HG02642 (cell line): ENCODE measurements around the gene LPP.
"Not testable (repeated sequence)": the region's sequence is repeated elsewhere in the genome, so short reads cannot be mapped to it uniquely, and the experiment has no call there.

Experiments used
- ATAC-seq: cut with Tn5 transposase; IDR thresholded peaks from one replicate; pipeline ENCODE4 v1.9.1; 2021; ENCODE audit warnings: mild to moderate bottlenecking; ENCODE audit not compliant: unreplicated experiment, poor library complexity

Gene LPP

DNA sequence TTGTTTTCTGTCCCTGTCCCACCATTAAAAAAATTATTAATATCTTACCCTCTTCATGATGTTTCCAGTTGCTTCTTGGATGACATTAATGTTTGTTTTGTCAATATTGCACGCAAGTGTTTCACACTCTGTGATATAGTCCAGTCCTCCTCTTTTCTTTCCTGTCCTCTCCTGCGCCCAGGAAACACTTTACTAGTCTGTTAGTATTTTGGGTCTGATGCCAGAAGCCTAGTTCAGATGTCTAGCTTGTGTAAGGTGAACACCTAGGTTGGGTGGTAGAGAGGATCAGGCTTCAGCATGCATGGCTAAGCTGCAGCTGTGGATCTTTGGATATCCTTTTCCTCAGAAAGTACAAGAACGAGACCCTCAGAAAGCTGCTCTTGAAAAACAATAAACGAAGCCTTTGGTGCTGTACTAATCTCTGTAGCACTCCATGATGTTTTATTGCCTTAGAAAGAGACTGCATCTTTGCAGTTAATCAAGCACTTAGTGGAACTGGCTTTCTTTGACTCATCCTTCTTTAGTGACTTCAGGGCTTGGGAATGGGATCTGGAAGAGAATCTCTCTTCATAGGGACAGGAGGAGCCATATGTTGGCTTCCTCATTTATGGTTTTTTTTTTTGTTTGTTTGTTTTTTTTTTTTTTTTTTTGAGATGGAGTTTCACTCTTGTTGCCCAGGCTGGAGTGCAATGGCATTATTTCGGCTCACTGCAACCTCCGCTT is 253.4 kb downstream of the LPP start:
- ATAC-seq = no peak

DNA sequence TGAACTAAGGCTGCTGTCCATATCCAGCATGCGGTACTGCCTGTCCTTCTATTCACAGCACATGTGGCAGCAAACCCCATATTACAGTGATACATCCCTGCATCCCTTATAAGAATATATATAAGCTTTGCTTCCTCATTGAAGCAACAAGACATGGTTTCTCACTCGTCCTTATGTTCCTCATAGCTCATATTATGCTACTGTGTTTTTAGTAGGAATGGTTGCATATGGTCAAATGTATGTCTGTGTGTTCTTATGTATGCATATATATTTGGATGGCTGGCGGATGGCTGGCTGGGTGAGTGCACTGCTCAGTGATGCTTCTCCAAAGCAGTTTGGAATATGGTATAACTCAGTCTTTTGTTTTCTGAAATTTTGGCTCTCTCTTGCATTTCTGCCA is 254.9 kb downstream of the LPP start:
- ATAC-seq = no peak

GRCh38 chr3:188411750-188412149 is 257.8 kb downstream of the LPP start:
- ATAC-seq = no peak

GRCh38 chr3:188415196-188415595 is 261.2 kb downstream of the LPP start:
- ATAC-seq = no peak

- ATAC-seq = no peak
Observed at GRCh38 chr3:188416041-188416440, 262.1 kb downstream of the LPP start.

DNA sequence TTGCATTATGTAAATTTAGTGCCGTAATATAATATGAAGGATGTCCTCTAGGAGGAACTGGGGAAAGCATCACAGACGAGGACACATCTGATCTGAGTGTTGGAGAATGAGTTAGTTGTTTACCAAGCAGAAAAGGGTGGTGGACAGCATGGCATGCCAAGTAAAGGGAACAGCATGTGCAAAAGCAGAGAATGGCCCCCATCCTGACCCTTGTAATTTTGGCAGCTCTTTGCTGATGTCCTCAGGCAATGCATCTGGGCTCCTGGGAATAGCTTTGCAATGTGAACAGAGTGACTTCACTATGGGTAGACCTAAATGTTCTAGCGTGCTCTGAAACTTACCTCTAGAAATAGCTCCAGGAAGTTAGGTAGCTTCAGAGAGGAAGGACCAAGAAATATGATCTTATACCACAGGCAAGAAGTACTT is 263.3 kb downstream of the LPP start:
- no peak for ATAC-seq

DNA sequence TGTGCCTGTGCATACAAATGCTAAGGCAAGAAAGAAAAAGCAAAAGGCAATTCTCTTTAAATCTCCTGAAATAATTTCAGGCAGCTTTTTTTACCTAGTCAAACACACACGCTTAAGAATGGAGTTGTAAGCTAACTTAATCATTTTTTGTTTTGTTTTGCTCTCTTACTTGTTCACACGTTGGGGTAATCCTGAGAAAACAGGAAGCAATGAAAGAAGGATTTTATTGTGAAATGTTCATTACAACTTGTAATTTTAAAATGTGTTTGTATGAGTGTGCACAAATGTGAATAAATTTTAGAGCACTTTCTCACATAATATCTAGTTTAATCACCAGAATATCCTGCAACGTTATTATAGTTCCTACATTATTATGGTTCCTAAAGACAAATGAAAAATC is 263.8 kb downstream of the LPP start:
- no peak for ATAC-seq

GRCh38 chr3:188421151-188421821 is 267.3 kb downstream of the LPP start:
- ATAC-seq = peak; percentile 31

DNA sequence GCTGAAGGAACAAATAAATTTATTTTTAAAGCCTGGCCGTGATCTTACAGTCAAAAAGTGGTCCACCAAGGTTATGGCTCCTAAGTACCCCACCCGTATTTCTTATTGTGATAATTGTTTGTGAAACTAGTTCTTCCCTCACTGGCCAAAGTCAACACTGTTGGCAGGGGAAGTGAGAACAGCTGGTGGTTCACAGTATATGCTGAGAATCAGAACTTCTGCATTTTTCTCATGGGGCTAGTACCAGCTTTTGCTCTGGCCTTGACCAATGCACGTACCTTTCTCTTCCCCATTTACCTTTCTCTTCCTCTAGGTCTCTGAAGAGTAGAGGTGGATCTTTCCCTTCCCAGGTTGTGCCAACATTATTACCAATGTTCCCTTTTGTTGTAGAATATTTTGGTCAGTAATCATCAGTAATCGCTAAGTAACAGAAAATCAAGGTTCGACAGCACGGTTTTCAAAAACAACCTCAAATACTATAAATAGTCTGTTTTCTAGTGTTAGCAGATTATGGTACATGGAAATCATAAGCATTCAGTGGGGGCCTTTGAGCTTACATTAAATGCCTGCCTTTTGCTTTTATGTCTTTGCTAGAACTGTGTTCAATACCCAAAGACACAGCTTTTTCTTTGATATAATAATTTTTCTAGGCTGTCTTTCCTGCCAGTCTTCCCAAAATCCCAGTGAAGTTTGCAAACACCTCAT is 268.0 kb downstream of the LPP start:
- peak; percentile 100 for ATAC-seq

GRCh38 chr3:188427981-188428380 is 274.0 kb downstream of the LPP start:
- not testable (repeated sequence) for ATAC-seq

GRCh38 chr3:188431040-188431439 is 277.1 kb downstream of the LPP start:
- ATAC-seq = no peak

DNA sequence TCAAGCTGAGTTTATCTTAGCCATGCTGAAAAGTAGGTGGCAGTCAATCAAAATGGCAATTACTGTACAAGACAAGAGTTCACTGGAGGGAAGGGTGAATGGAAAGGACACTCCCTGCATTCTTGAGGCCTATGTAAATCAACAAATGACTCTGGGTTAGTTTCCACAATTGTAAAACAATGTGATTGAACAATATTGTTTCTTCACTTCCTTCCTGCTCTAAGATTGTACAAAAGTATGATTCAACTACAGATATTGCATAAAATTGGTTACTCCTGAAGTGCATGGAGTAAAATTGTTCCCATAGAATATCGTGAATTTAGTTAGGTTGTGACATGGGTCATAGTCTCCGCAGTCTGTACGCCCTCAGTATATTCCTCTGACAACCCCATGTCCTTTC is 277.6 kb downstream of the LPP start:
- no peak for ATAC-seq

GRCh38 chr3:188432802-188433520 is 279.0 kb downstream of the LPP start:
- ATAC-seq = no peak

DNA sequence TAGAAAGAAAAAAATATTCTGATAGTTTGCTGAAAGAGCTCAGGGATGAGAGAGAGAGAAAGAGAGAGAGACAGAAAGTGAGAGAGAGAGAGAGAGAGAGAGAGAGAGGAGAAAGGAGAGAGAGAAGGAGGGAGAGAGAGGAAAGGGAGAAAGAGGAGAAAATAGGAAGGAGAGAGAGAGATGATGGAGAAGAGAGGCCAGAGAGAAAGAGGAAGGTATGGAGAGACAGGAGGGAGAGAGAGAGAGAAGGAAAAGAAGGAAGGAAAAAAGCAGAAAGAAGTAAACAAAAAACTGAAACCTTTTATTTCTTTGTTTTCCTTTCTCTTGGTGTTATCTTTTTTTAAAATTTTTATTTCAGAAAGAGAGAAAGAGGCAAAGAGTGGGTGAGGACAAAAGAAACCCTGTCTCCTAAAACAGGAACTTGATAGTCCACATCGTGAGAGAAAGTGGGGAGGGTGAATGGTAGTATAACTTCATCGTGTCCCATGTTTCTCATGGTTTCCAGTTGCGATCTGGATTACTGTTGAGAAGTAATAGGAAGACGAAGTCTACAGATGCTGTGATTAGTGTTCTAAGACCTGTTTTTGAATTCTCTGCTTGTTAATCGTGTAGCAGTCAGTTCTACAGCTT is 279.7 kb downstream of the LPP start:
- no peak for ATAC-seq

GRCh38 chr3:188434594-188434993 is 280.6 kb downstream of the LPP start:
- ATAC-seq = no peak

GRCh38 chr3:188435266-188435665 is 281.3 kb downstream of the LPP start:
- ATAC-seq = no peak

GRCh38 chr3:188437926-188438325 is 284.0 kb downstream of the LPP start:
- ATAC-seq = no peak

DNA sequence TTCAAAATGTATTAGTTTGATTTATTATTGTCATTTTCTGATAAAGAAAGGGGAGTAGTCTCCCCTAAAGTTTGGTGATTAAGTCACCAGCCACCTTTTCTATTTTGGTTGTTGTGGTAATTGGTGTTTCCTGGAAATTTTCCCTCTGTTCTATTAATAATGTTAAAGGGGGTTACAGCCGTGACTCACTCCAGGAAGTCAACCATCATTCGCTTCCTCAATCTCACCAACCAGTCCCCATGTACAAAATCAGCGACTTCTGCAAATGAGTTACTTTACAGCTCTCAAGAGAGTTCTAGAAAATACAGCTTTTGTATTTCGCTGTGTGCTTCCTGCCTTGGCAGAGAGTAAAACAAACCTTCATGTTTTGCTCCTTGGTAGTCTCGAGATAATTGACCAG is 285.1 kb downstream of the LPP start:
- peak; percentile 90 for ATAC-seq

DNA sequence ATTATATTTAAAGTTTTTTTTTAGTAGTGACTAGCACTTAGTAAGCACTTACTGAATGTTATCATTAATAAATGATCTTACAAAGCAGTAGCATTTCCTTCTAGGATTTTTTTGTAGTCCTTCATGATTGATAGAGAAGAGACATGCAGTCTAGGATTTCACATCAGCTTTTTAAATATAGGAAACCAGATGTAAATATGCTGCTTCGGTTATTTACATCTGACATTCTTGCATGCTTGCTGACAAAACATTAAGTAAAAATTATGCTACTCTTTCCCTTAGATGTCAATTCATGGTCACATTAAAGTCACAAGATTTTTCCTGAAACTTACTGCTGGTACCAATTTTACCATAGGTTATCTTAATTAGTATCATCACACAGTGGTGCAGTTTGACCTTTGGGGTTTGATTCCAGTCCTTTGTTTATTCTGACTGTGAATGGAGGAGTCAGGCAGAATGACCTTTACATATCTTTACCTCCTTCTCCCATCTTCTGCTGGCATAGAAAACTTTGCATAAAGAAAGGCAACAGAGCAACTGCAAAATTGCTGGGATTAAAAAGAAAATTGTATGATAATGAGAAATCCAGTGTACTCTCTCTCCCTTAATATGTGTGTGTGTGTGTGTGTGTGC is 286.5 kb downstream of the LPP start:
- ATAC-seq = no peak

DNA sequence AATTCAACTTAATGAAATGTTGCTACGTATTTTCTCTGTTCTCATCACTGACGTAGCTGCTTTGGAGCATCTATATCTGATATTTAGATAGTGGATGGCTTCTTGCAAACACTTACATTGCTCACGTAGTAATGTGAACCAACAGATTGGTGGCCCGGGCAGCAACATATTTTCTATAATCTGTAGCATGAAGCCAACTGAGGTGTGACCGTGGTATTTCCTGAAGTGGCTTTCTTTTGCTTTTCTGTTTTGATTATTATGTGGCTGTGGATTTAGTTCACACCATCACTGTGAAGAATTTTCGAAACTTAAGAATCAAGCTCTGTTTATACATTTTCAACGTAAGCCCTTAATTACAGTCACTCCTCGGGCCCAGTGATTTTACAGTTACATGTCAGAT is 288.5 kb downstream of the LPP start:
- ATAC-seq = no peak
